ENCODE results near the gene HRH4.

The HRH4 gene

DNA sequence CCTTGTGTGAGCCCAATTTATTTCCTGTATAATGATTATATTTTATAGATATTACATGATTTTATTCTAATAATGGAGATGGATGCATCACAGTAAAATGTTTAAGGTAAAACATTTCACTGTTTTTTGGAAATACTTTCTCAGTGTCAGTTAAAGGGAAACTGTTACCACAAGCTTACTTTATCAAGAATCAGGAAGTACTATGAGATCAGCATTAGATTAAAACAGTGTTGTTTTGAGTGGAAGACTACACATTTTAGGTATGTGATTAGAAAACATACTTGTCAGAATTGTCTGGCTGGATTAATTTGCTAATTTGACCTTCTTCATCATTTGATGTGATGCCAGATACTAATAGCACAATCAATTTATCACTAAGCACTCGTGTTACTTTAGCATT is at the start of gene HRH4:
TSS of gene HRH4 (plus strand) at position 250 of the 400 bp plus-strand sequence. CDS start at position 342, 92 bp downstream.
- DNase-seq (ENCODE audit: low read depth in 2 of 3, low spot score in 2 of 3): no peak

- no peak for DNase-seq (ENCODE audit: low read depth in 2 of 3, low spot score in 2 of 3)
Observed at GRCh38 chr18:24413148-24413547, 47.3 kb upstream of the HRH4 start.

- DNase-seq (ENCODE audit: low read depth in 2 of 3, low spot score in 2 of 3): no peak
Observed at GRCh38 chr18:24414349-24415003, 46.0 kb upstream of the HRH4 start.

- no peak for DNase-seq (ENCODE audit: low read depth in 2 of 3, low spot score in 2 of 3)
Observed at GRCh38 chr18:24417480-24417879, 43.0 kb upstream of the HRH4 start.

- no peak for DNase-seq (ENCODE audit: low read depth in 2 of 3, low spot score in 2 of 3)
Observed at GRCh38 chr18:24420551-24420950, 39.9 kb upstream of the HRH4 start.

DNA sequence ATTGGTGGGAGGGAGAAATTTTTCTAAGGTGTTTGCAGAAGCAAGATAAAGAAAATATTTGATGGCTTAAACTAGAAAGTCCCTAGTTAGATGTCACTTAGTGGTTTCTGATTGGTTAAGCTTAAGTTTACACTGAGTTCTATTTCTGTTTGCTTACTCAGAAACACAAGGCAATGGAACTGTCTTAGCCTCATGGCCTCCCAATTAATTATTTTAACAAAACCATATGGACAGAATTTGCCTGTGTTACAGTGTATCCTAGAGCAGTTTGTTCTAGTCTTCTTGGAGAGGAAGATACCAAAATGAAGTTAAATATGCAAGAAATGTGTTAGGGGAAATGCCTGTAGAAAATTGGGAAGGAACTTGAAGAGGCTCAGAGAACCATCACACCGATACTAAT is 38.6 kb upstream of the HRH4 start:
- DNase-seq (ENCODE audit: low read depth in 2 of 3, low spot score in 2 of 3): no peak

DNA sequence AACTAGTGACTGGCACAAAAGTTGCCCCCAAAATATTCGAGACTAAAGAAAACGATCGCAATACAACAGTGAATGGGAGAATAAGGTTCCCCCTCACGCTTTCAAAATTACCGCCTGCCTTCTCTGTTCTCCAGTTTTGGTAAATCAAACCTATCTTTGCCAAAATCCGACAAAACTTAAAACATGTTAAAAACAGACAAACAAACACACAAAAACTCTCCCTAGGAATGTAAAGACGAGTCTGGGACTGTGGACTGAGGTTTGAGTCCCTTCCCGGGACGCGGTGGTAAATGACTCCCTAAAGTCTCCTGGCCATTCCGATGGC is 34.4 kb upstream of the HRH4 start:
- no peak for DNase-seq (ENCODE audit: low read depth in 2 of 3, low spot score in 2 of 3)

DNA sequence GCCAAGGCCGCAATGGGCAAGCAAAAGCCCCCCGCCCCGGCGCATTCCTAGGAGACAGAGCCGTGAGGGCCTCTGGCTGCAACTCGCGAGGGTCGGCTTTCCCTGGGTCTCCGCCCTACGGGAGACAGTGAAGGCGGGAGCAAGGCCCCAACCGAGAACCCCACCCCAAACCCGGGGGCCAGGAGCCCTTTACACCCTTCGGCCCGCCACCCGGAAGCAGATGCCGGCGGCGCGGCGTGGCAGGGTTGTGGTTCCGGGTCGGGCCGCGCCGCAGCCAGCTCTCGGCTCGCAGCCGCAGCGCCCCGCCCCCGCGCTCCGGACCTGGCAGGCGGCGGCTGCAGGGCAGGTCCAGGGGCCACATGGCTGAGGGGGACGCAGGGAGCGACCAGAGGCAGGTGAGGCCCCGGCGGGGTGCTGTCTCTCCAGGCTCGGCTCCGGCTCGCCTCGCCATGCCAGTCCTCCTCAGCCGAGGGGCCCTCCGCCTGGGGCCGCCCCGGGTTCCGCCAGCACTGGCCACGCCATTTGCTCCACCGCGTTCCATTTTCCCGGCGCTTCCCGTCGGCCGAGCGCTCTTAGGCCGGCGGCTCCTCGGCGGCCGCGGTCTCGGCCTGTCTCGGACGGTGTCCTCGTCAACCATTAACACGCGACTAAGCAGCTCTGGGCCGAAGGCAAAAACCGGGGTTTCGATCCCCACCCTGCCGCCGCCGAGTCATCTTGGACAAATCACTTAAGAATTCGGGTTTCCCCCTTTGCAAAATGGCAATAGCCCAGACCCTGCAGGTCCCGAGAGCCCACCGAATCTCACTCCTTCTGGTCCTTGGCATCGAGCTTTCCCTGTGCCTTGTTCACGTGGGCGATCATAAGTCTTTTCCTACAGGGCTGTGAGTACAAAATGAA is 33.8 kb upstream of the HRH4 start, which contains the start of gene IMPACT:
TSS of gene IMPACT (plus strand) at position 273 of the 897 bp plus-strand sequence. CDS start at position 360, 87 bp downstream.
- DNase-seq (ENCODE audit: low read depth in 2 of 3, low spot score in 2 of 3): peak; percentile 53 to 65 (median 55)

- no peak for DNase-seq (ENCODE audit: low read depth in 2 of 3, low spot score in 2 of 3)
Observed at GRCh38 chr18:24427484-24427883, 33.0 kb upstream of the HRH4 start.

- DNase-seq (ENCODE audit: low read depth in 2 of 3, low spot score in 2 of 3): no peak
Observed at GRCh38 chr18:24428709-24429108, 31.7 kb upstream of the HRH4 start.

- no peak for DNase-seq (ENCODE audit: low read depth in 2 of 3, low spot score in 2 of 3)
Observed at GRCh38 chr18:24429188-24429587, 31.2 kb upstream of the HRH4 start.

- DNase-seq (ENCODE audit: low read depth in 2 of 3, low spot score in 2 of 3): no peak
Observed at GRCh38 chr18:24432618-24433017, 27.8 kb upstream of the HRH4 start.

DNA sequence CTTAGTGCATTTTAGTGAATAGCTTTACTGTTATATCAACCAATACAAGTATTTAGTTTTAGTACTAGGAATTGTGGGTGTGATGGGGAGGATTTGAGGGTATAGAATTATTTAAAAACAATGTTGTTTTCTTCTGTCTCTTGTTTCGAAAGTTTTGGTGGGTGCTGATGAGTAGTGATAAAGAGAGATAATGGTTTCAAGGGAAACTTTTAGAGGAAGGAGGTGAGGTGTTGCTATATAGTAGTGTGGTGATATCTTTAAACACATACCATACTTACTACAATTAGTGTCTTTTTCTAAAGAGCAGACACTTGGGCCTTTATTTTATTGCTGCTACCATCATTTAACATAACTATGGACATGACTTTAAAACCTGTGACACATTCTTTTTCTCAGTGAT is 23.5 kb upstream of the HRH4 start:
- no peak for DNase-seq (ENCODE audit: low read depth in 2 of 3, low spot score in 2 of 3)

DNA sequence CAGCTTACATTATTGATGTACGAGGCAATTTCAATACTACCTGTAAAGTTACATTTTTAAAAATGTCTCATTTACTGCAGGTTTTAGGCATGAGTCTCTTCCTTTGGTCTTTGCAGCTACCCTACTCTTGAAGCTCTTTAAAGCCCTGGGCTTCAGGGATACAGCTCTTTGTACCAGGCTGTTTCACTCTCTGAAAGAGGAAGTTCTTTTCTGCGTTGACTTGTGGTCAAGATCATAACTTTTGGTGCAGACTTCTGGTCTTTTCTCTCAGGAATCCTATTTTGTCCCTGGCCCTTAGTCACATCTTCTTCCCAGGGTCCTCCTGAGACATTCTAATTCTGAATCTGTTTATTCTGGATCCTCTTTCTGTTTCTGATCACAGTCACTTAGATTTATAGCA is 16.6 kb upstream of the HRH4 start:
- no peak for DNase-seq (ENCODE audit: low read depth in 2 of 3, low spot score in 2 of 3)

- no peak for DNase-seq (ENCODE audit: low read depth in 2 of 3, low spot score in 2 of 3)
Observed at GRCh38 chr18:24446453-24446852, 14.0 kb upstream of the HRH4 start.

- no peak for DNase-seq (ENCODE audit: low read depth in 2 of 3, low spot score in 2 of 3)
Observed at GRCh38 chr18:24446953-24447538, 13.4 kb upstream of the HRH4 start.

DNA sequence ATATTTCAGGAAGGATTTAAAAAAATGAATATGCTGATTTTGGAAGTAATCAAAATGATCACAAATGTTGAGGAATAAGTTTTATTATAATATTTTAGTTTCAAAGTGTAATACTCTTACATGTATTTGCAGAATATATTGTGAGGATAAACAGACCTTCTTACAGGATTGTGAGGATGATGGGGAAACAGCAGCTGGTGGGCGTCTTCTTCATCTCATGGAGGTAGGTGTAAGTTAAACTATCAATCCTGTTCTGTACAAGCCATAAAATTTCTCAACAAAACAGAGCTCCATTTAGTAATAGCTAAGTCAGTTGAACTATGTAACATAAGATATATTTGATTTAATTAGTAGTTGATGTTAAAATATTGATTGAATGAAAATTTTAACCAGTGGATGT is 12.5 kb upstream of the HRH4 start:
- DNase-seq (ENCODE audit: low read depth in 2 of 3, low spot score in 2 of 3): no peak

DNA sequence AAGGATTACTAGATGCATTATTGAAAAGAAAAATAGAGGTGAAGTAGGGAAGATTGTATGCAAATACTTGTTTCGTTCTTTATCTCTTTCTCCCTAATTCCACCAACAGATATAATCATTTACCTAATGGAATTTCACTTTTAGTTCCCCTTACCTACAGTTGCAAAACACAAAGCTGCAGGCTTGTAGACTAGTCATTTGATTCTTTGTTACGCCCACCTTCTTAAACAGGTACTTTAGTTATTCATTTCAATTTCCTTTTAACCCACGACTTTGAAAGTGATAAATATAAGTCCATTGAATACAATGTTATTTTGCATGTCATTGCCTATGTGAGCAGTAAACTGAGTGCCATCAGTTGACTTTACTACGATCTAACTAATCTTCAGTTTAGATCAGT is 3.9 kb upstream of the HRH4 start:
- no peak for DNase-seq (ENCODE audit: low read depth in 2 of 3, low spot score in 2 of 3)

DNA sequence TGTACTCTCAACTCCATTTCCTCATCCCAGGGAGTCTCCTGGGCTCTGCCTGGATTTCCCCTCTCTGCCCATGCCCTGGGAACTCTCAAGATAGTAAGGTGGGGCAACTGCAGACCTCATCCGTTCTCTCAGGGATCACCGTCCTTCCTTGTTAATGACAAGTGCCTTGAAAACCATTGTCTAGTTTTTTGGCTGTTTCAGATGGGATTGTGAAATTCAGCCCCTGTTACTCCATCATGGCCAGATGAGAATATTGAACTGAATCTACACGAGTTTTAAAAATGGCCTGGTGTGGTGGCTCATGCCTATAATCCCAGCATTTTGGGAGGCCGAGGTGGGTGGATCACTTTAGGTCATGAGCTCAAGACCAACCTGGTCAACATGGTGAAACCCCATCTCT is 665 bp upstream of the HRH4 start:
- DNase-seq (ENCODE audit: low read depth in 2 of 3, low spot score in 2 of 3): no peak

- no peak for DNase-seq (ENCODE audit: low read depth in 2 of 3, low spot score in 2 of 3)
Observed at GRCh38 chr18:24461996-24462395, 1.6 kb downstream of the HRH4 start.

GRCh38 chr18:24462838-24463775 is 2.7 kb downstream of the HRH4 start:
- DNase-seq (ENCODE audit: low read depth in 2 of 3, low spot score in 2 of 3): no peak

Measured in activated CD8-positive, alpha-beta memory T cell treated with anti-CD3 and anti-CD28 coated beads for 48 hours (primary cell).